Upper lobe of right lung (tissue), 1 donor: ENCODE measurements around the gene HSPBP1. TPM values are rescaled to one million over a fixed set of nuclear protein-coding genes. Genes with fewer than 3 reads are reported as not detected.

Experiments
- ATAC-seq: fragments of 200-7000 bp; cut with Tn5 transposase; one replicate; pipeline ENCODE4 v1.9.1; 2020; ENCODE audit warnings: mild to moderate bottlenecking, moderate library complexity
- DNase-seq: peaks from one replicate; pipeline ENCODE4 v3.0.0-alpha.2; 2020
- H3K27ac ChIP-seq: fragments of 200-600 bp; one replicate; pipeline ENCODE4 v1.8.0; 2022
- H3K27me3 ChIP-seq: fragments of 200-600 bp; one replicate; pipeline ENCODE4 v1.8.0; 2022; ENCODE audit warnings: mild to moderate bottlenecking
- H3K36me3 ChIP-seq: fragments of 200-600 bp; one replicate; pipeline ENCODE4 v1.8.0; 2022
- H3K4me1 ChIP-seq: fragments of 200-600 bp; one replicate; pipeline ENCODE4 v1.8.0; 2022
- H3K4me3 ChIP-seq: fragments of 200-600 bp; one replicate; pipeline ENCODE4 v1.8.0; 2022; ENCODE audit warnings: mild to moderate bottlenecking
- H3K9me3 ChIP-seq: fragments of 200-600 bp; one replicate; pipeline ENCODE4 v1.8.0; 2022
- CTCF ChIP-seq: fragments of 200-600 bp; IDR thresholded peaks from one replicate; pipeline ENCODE4 v1.8.0; 2022; ENCODE audit warnings: antibody characterized with exemption
- intact Hi-C: fragments of 100-400 bp; cut with DNase I; formaldehyde crosslinking; loops from one replicate; pipeline ENCODE4 v1.11.0; 2022
- total RNA-seq: library from RNA; stranded (reverse); fragmentation: NEBNext Ultra II Directional; extraction: Animal tissue kit (Norgen Biotek cat#: 25700); gene quantifications from one replicate; pipeline ENCODE4 v1.2.1, GENCODE V29; 2021
- donor health status: DM: no; HTN: yes; CAD: no; lungs with severe emphysema.

Gene HSPBP1
- total RNA-seq, 1 donor from 2014 or later = 19.7 TPM

GRCh38 chr19:55262359-55262758 is 17.6 kb downstream of the HSPBP1 start:
- intact Hi-C loops = no loop called here
- ATAC-seq = no peak
- H3K9me3 ChIP-seq = no peaks in the 10 kb centered on the region

GRCh38 chr19:55261671-55262126 is 18.2 kb downstream of the HSPBP1 start:
- no peak for TF ChIP-seq CTCF
- H3K27me3 ChIP-seq = no peaks in the 10 kb centered on the region
- ATAC-seq = no peak
- intact Hi-C loops = no loop called here
- H3K4me3 ChIP-seq = no peak overlapping the region
- no peaks in the 10 kb centered on the region for H3K36me3 ChIP-seq
- no peaks in the 10 kb centered on the region for H3K9me3 ChIP-seq
- peaks cover 13% of the 10 kb centered on the region for H3K4me1 ChIP-seq
- no peak overlapping the region for H3K27ac ChIP-seq
- DNase-seq = no peak

More at GRCh38 chr19:55262359-55262758, 17.6 kb downstream of the HSPBP1 start:
- Histone ChIP-seq H3K27ac (no peak overlapping the region), H3K36me3 (no peaks in the 10 kb centered on the region), H3K4me3 (no peak overlapping the region), H3K27me3 (no peaks in the 10 kb centered on the region), H3K4me1 (peaks cover 8% of the 10 kb centered on the region)
- TF ChIP-seq CTCF = no peak
- no peak for DNase-seq

- Histone ChIP-seq H3K36me3 (no peaks in the 10 kb centered on the region), H3K27ac (peak overlapping the region; percentile 92), H3K27me3 (no peaks in the 10 kb centered on the region), H3K9me3 (no peaks in the 10 kb centered on the region), H3K4me1 (peaks cover 28% of the 10 kb centered on the region), H3K4me3 (peak overlapping the region; percentile 86)
- intact Hi-C loops = no loop called here
- ATAC-seq (no peak), DNase-seq (no peak)
- TF ChIP-seq CTCF = no peak
Measured at GRCh38 chr19:55259540-55260210, 20.2 kb downstream of the HSPBP1 start.

- no peaks in the 10 kb centered on the region for H3K27me3 ChIP-seq
- no peaks in the 10 kb centered on the region for H3K36me3 ChIP-seq
- peaks cover 35% of the 10 kb centered on the region for H3K4me1 ChIP-seq
- H3K9me3 ChIP-seq = no peaks in the 10 kb centered on the region
- peak within 1 kb of the TSS; percentile 86 for H3K4me3 ChIP-seq
- ATAC-seq = peak; percentile 95
- peak within 1 kb of the TSS; percentile 92 for H3K27ac ChIP-seq
- TF ChIP-seq CTCF = no peak
- intact Hi-C loops = no loop called here
- DNase-seq = peak; percentile 98
Measured at GRCh38 chr19:55258828-55259539, 20.9 kb downstream of the HSPBP1 start, which contains the start of gene PPP6R1. PPP6R1 (minus strand) TSS chr19:55259017; CDS start chr19:55247103, 11,914 bp downstream.

GRCh38 chr19:55258476-55258827 is 21.5 kb downstream of the HSPBP1 start:
- peaks cover 38% of the 10 kb centered on the region for H3K4me1 ChIP-seq
- ATAC-seq (peak; percentile 1), DNase-seq (no peak)
- no peak for TF ChIP-seq CTCF
- H3K36me3 ChIP-seq = no peaks in the 10 kb centered on the region
- no peaks in the 10 kb centered on the region for H3K27me3 ChIP-seq
- no peaks in the 10 kb centered on the region for H3K9me3 ChIP-seq
- H3K27ac ChIP-seq = peak overlapping the region; percentile 92
- intact Hi-C loops = no loop called here
- peak overlapping the region; percentile 86 for H3K4me3 ChIP-seq
